NCI-H128 (cell line): Measurements from ENCODE around the gene NOVA2.
A peak's percentile ranks its signal among the peaks of the same experiment; 100 is the strongest.

Source experiments
- DNase-seq: peaks from one replicate; lab custom pipeline; 2025; ENCODE audit not compliant: unreplicated experiment; lab: John Stamatoyannopoulos, UW

The NOVA2 gene

GRCh38 chr19:46002678-46003275 is 29.1 kb upstream of the NOVA2 start:
- DNase-seq = no peak

- no peak for DNase-seq
These were observed 27.0 kb upstream of the NOVA2 start for GRCh38 chr19:46000491-46001246.

GRCh38 chr19:45999653-46000121 is 26.0 kb upstream of the NOVA2 start:
- no peak for DNase-seq

GRCh38 chr19:45998834-45999233 is 25.2 kb upstream of the NOVA2 start:
- no peak for DNase-seq

- no peak for DNase-seq
These were observed 23.3 kb upstream of the NOVA2 start for GRCh38 chr19:45996933-45997332.

GRCh38 chr19:45995715-45996385 is 22.2 kb upstream of the NOVA2 start:
- no peak for DNase-seq

GRCh38 chr19:45994998-45995714 is 21.5 kb upstream of the NOVA2 start, which contains the start of gene CCDC61:
TSS of gene CCDC61 (plus strand) at chr19:45995467. CDS start at chr19:46003019, 7,552 bp downstream.
- peak; percentile 100 for DNase-seq

GRCh38 chr19:45994456-45994997 is 20.9 kb upstream of the NOVA2 start:
- no peak for DNase-seq

- DNase-seq = no peak
These were observed 16.6 kb upstream of the NOVA2 start for GRCh38 chr19:45990113-45990728.

- DNase-seq = no peak
These were observed 11.7 kb upstream of the NOVA2 start for GRCh38 chr19:45985321-45985720.

GRCh38 chr19:45981350-45981749 is 7.7 kb upstream of the NOVA2 start:
- no peak for DNase-seq

GRCh38 chr19:45978156-45978555 is 4.5 kb upstream of the NOVA2 start:
- DNase-seq = no peak

- DNase-seq = no peak
These were observed 2.5 kb upstream of the NOVA2 start for GRCh38 chr19:45976178-45976577.

GRCh38 chr19:45975306-45976070 is 1.8 kb upstream of the NOVA2 start:
- DNase-seq = no peak

- no peak for DNase-seq
These were observed 621 bp downstream of the NOVA2 start for GRCh38 chr19:45972947-45973540.

- DNase-seq = no peak
These were observed 1.4 kb downstream of the NOVA2 start for GRCh38 chr19:45972081-45972946.

GRCh38 chr19:45971260-45971902 is 2.3 kb downstream of the NOVA2 start:
- DNase-seq = no peak

- DNase-seq = no peak
These were observed 4.0 kb downstream of the NOVA2 start for GRCh38 chr19:45969676-45970075.
